Type B pancreatic cell (in vitro differentiated cells): ENCODE data around the gene FMO1. TPM values are rescaled to one million over a fixed set of nuclear protein-coding genes. Genes with fewer than 3 reads are reported as not detected.

Experiments
- DNase-seq: peaks from one replicate; pipeline ENCODE4 v3.0.0; 2021; ENCODE audit warnings: mixed read lengths; ENCODE audit not compliant: unreplicated experiment; ENCODE audit errors: extremely low spot score
- H3K27ac Mint-ChIP-seq: 2 replicates; pipeline ENCODE4 v1.8.0; 2021; ENCODE audit warnings: mild to moderate bottlenecking, mixed read lengths
- H3K27me3 Mint-ChIP-seq: 2 replicates; pipeline ENCODE4 v1.8.0; 2021; ENCODE audit warnings: mixed read lengths
- H3K36me3 Mint-ChIP-seq: 2 replicates; pipeline ENCODE4 v1.8.0; 2021; ENCODE audit warnings: mixed read lengths
- H3K4me1 Mint-ChIP-seq: one replicate; pipeline ENCODE4 v1.8.0; 2021; ENCODE audit warnings: mixed read lengths; ENCODE audit not compliant: unreplicated experiment
- H3K4me3 Mint-ChIP-seq: 2 replicates; pipeline ENCODE4 v1.8.0; 2021; ENCODE audit warnings: mild to moderate bottlenecking, mixed read lengths
- H3K9me3 Mint-ChIP-seq: 2 replicates; pipeline ENCODE4 v1.8.0; 2021; ENCODE audit warnings: mixed read lengths
- long read RNA-seq: library from polyadenylated mRNA; unstranded; transcript quantifications from one replicate; pipeline ENCODE4 v2.0.0, GENCODE V29; 2020
- total RNA-seq: library from RNA; stranded (reverse); gene quantifications from 2 replicates; pipeline ENCODE4 v1.2.1, GENCODE V29; 2021; ENCODE audit warnings: low replicate concordance
- TF ChIP-seq, protein P1 (sequence below): fragments of 200-600 bp; sonication (generic); conservative IDR thresholded peaks from 2 replicates; pipeline ENCODE4 v1.5.0; 2021; ENCODE audit warnings: antibody characterized with exemption, mild to moderate bottlenecking

FMO1 gene, protein sequence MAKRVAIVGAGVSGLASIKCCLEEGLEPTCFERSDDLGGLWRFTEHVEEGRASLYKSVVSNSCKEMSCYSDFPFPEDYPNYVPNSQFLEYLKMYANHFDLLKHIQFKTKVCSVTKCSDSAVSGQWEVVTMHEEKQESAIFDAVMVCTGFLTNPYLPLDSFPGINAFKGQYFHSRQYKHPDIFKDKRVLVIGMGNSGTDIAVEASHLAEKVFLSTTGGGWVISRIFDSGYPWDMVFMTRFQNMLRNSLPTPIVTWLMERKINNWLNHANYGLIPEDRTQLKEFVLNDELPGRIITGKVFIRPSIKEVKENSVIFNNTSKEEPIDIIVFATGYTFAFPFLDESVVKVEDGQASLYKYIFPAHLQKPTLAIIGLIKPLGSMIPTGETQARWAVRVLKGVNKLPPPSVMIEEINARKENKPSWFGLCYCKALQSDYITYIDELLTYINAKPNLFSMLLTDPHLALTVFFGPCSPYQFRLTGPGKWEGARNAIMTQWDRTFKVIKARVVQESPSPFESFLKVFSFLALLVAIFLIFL
- total RNA-seq = 0.74 and 1.8 TPM in 2 replicates
- long read RNA-seq, partial matches to known transcripts = 0 of 1 reads
- long read RNA-seq, other reads (novel, unspliced or antisense) = 0 of 1 reads

DNA sequence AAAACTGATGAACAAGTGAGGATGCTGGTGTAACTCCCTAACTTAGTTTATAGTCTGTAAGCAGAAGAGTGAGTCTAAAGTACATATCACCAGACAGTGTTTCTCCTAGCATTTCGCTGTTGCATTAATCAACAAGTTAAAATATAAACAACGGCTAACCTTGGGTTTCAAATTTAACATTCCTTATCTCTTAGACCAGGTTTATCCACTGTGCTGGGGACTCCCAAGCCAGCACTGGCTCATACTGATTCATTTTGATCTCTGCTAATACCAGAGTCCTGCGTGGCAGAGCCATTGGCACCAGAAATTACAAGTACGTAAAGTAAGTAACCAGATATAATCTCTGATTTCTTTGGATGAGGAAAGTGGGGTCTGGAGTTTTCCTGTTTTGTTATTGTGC, at the start of gene FMO1:
TSS of gene FMO1 (plus strand) at position 193 of the 400 bp plus-strand sequence. CDS start 9,594 bp downstream, outside the sequence.
- Mint-ChIP-seq H3K4me3 (no peak within 1 kb of the TSS), H3K9me3 (no peaks in the 10 kb centered on the region), H3K4me1 (peaks cover 7% of the 10 kb centered on the region), H3K36me3 (no peaks in the 10 kb centered on the region), H3K27me3 (peaks cover 55% of the 10 kb centered on the region), H3K27ac (no peak within 1 kb of the TSS)
- DNase-seq = no peak
- TF ChIP-seq, protein P1, sequence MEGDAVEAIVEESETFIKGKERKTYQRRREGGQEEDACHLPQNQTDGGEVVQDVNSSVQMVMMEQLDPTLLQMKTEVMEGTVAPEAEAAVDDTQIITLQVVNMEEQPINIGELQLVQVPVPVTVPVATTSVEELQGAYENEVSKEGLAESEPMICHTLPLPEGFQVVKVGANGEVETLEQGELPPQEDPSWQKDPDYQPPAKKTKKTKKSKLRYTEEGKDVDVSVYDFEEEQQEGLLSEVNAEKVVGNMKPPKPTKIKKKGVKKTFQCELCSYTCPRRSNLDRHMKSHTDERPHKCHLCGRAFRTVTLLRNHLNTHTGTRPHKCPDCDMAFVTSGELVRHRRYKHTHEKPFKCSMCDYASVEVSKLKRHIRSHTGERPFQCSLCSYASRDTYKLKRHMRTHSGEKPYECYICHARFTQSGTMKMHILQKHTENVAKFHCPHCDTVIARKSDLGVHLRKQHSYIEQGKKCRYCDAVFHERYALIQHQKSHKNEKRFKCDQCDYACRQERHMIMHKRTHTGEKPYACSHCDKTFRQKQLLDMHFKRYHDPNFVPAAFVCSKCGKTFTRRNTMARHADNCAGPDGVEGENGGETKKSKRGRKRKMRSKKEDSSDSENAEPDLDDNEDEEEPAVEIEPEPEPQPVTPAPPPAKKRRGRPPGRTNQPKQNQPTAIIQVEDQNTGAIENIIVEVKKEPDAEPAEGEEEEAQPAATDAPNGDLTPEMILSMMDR = no peak

DNA sequence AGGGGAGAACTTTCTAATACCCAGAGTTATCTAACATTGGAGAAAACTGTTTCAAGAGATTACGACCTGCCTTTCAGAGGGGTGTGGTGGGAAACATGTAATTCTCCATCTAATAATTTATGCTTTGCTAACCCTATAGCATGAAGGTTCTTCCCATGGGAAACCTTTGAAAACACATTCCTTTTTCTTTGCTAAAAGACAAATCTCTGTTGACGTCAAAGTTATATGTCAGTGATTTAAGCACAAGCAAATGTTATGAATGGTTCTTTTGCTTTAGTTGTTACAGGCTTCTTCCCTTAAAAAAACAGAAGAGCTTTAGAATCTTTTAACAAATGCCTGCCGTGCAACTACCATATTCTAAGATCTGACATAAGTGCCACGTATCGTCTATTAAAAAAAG, 44.0 kb upstream of the FMO1 start:
- no peak for DNase-seq
- Mint-ChIP-seq H3K27me3 (no peaks in the 10 kb centered on the region), H3K9me3 (no peaks in the 10 kb centered on the region), H3K36me3 (no peaks in the 10 kb centered on the region), H3K4me1 (no peaks in the 10 kb centered on the region), H3K27ac (no peak overlapping the region), H3K4me3 (no peak overlapping the region)
- TF ChIP-seq, protein P1 = no peak

DNA sequence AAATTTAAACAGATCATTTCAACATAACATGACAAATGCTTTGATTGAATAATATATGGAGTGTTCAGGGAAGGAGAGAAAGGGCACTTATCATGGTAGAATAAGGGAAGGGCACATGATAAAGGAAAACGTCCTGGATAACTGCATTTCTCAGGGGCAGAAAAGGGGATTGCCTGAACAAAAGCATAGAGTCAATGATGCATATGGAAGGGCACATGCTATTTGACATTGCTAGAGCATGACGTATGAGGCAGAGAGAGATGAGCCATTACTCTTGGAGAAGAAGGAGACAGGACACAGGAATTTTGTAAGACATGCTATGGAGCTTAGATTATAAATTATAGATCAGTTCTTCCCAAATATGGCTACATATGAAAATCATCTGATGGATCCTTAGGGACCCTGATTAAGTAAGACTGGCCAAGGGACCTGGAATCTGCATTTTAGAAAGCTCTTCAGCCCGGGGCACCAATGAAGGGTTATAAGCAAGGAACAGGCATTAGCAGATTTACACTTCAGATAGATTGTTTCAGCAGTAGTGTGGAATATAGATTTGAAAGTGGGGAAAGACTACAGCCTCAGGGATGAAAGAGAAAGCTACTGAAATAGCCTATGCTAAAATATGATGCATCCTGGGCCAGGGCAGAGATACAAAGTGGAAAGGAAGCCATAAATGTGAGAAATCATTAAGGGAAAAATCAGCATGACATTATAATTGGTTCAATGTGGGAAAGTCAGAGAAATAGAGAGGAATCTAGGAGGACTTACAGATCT, 41.9 kb upstream of the FMO1 start:
- DNase-seq = no peak
- no peaks in the 10 kb centered on the region for H3K27me3 Mint-ChIP-seq
- TF ChIP-seq, protein P1 = no peak
- no peaks in the 10 kb centered on the region for H3K9me3 Mint-ChIP-seq
- no peaks in the 10 kb centered on the region for H3K36me3 Mint-ChIP-seq
- peaks cover 5% of the 10 kb centered on the region for H3K4me1 Mint-ChIP-seq
- H3K27ac Mint-ChIP-seq = no peak overlapping the region
- no peak overlapping the region for H3K4me3 Mint-ChIP-seq

DNA sequence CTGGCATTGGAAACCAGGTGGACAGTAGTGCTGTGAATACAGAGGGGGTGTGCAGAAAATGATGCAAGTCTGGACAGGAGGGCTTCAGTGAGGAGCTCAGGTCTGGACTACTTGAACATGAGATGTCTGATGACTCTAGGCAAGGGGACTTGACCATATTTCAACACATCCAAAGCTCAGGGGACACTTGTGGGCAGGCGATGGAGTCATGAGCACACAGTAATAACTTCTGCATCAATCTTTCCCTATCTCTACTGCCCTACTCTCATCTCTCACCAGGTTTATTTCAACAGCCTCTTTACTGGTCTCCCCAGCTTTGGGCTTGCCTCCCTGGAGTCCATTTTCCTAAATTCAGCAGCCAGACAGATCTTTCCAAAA, 41.3 kb upstream of the FMO1 start:
- H3K4me3 Mint-ChIP-seq = no peak overlapping the region
- TF ChIP-seq, protein P1 = no peak
- no peak overlapping the region for H3K27ac Mint-ChIP-seq
- H3K36me3 Mint-ChIP-seq = no peaks in the 10 kb centered on the region
- H3K27me3 Mint-ChIP-seq = no peaks in the 10 kb centered on the region
- peaks cover 5% of the 10 kb centered on the region for H3K4me1 Mint-ChIP-seq
- no peaks in the 10 kb centered on the region for H3K9me3 Mint-ChIP-seq
- DNase-seq = no peak

DNA sequence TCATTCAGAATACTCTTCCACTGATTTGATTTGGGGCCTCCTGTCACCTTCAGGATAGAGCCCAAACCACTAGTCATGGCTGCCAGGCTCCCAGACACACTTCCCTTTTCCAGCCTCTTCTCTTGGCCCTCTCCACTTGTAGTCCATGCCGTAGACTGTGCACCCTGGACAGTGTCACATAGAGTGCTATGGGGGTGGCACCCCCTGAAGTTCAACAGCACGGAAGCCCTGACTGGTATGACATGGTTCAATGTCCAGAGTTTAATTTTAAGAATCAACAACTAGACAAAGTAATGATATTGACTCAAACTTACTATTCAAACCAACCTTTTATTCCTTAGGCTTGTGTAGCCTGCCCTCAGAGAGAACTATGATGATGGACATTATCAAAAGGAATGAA, 40.9 kb upstream of the FMO1 start:
- TF ChIP-seq, protein P1 = no peak
- Mint-ChIP-seq H3K27ac (no peak overlapping the region), H3K4me3 (no peak overlapping the region), H3K36me3 (no peaks in the 10 kb centered on the region), H3K4me1 (peaks cover 5% of the 10 kb centered on the region), H3K27me3 (no peaks in the 10 kb centered on the region), H3K9me3 (no peaks in the 10 kb centered on the region)
- DNase-seq = no peak
